Inflammatory macrophage treated with lipopolysaccharide for 1 hour (primary cell): ENCODE results near the gene MORF4L2.

Source experiments
- DNase-seq, 2 donors: peaks; one replicate each; pipeline ENCODE4 v3.0.0-alpha.2; 2020 to 2022

MORF4L2 gene

GRCh38 chrX:103686199-103687072, at the start of gene MORF4L2:
MORF4L2 (minus strand) TSS chrX:103686699; CDS start chrX:103677027, 9,672 bp downstream.
- peak; percentile 90 to 96 for DNase-seq

- DNase-seq = no peak
These were observed 47.7 kb upstream of the MORF4L2 start for GRCh38 chrX:103734125-103734760.

DNA sequence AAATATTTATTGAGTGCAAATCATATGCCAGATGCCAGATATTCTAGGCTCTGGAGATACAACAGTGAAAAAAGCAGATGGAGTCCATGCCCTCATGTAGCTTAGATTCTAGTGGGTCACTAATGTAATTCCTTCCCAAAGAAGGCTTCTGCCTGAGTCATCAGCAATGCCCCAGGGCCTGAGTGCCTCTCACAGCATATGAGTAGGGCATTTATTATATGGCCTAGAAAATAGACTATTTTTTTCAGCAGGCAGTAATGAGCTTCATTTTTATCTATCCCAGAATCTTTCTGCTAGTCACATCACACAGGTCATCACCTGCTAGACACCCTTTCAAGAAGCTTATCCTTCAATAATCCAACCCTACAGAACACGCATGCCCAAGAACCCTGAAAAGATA, 46.5 kb upstream of the MORF4L2 start:
- DNase-seq = no peak

DNA sequence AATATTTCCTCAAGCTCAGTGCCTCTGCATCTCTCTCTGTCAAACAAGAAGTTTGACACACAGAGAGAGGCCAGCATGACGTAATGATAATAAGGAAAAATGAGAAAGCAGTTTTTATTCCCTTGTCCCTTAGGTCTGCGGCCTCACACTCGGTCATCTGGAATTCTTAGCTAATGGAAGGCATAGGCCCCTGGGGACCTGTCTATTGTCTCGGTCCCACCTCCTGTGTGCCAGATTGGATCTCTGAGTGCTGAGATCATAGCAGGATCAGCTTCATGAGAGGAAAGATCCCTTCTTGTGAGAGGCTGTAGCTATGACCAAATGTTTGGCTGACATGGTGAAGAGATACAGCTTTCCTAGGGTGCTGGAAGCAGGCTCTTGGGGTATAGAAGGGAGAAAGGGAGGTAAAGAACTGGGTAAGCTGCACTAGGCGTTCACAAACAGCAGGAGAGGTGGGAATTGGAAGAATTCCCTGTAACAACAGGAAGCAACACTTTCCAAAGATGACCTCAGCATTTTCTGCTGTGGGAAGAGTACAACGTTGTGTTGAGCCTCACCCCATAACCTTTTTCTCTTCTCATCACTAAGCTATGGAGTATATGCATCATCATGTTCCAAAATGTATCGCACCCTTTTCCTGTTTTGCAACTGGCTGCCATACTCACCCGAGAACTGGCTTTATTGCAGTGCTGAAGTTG, 44.4 kb upstream of the MORF4L2 start:
- no peak for DNase-seq

DNA sequence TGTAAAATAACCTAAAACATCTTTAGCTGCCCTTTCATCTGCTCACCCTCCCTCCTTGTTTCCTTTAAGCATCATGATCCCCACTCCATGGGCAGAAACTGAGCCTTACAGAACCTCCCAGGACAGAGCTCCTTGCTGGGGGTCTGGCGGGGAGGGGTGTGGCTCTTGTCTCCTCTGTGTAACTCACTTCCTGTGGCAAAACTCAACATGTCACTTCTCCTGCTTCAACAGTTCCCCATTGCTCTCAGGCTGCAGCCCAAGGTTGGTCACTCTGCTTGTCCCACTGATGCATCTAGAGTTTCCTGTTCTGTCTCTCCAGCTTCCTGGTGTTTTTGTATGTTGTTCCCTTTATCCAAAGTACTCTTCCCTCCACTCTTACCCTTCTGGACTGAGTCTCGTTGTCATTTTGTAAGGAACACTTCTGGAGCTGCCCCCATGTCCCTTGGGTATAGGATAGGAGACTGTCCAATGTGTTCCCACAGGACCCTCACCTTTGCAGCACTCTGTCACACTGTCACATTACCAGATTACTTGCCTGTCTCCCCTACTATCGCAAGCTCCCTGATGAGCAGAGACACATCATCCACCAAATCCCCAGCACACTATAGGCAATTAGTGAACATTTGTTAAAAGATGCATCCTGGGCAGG, 43.8 kb upstream of the MORF4L2 start:
- DNase-seq = peak in 1 of 2 donors; percentile 2

DNA sequence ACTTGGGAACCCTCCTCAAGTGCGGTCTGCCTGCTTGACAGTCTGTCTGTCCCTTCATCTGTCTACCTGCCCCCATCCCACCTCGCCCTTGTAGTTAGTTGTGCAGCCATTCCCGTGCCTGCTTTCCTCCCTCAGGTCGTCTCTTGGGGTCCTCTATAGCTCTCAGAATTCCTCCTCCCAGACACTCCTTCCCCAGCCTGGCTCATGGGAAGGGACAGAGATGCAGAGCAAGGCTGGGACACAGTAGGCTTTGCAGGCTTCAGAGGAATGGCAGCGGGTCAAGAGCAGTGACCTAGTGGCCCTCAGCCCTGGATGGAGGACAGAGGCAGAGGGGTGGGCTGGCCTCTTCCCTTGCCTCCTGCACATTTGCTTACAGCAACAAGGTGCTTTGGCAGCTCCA, 42.5 kb upstream of the MORF4L2 start:
- no peak for DNase-seq

DNA sequence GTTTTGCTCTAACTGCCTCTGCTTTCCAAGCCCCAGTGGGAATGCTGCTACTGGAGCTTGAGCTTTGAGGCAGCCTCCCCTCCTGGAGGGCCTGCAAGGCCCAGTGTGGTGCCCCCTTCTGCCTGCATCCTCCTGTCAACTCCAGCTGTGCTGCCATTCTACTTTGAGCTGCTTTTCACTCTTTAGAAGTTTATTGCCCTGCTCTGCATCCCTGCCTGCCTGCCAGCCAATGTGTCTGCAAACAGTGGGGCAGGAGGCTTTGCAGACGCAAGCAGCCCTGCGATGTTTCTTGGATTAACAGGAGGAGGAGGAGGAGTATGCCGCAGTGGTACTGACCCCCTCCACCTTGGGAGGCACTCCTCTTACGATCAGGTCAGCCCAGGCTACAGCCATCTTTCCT, 40.6 kb upstream of the MORF4L2 start:
- DNase-seq = no peak

GRCh38 chrX:103726477-103726876, 40.0 kb upstream of the MORF4L2 start:
- no peak for DNase-seq

DNA sequence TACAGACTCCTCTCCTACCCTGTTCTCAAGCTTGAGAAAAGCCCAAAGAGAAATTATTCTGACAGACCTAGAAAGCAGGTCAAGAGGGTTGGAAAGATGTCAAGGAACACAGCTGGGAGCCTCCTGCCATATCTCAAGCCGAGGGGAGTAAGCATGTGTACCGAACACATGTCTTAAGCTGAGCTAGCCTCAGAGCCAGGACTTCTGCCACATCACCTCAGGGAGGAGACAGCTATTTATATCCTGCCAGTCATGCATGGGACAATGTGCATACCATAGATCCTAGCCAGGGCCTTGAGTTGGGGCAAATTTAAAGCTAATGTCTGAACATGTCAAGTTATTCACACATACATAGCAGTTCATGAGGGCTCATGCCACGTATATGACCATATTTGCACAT, 36.0 kb upstream of the MORF4L2 start:
- DNase-seq = no peak

DNA sequence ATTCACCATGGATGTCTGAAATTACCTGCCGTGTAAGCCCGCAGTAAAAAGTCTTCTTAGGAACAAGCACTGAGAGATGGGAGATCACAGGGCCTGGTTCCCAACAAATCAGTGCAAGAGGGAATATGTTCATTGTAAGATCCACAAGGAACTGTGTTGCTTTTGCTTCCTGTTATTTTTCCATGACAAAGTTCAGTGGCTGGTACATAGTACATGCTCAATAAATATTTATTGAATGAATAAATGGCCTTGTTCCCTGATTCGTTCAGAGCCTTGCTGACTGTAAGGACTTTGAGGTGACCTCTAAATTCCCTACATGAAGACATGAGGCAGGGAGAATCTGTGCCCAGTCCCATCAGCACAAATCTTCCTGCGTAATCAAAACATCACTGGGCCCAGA, 31.6 kb upstream of the MORF4L2 start:
- DNase-seq = no peak

- no peak for DNase-seq
These were observed 30.5 kb upstream of the MORF4L2 start for GRCh38 chrX:103716962-103717361.

GRCh38 chrX:103710609-103711008, 24.1 kb upstream of the MORF4L2 start, which contains the start of gene TMEM31:
TMEM31 (plus strand) TSS chrX:103710909; CDS start chrX:103712259, 1,350 bp downstream.
- no peak for DNase-seq

DNA sequence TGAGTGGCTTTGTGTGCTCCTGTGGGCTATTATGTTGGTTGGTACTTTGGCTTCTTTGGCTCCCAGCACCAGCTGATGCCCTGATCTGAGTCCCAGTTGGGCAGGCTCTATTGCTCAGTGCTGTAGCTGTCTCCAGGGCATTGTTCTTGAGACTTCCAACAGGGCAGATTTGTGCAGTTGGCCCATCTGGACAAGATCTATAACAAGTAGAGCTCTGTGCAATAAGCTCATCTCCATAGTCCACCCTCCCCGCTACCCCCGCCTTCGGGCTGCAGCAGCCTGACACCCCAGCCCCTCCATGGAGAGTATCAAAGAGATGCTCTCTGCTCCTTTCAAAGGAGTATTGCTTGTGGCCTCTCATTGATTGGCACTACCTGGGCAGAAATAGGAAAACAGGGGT, 18.4 kb upstream of the MORF4L2 start:
- DNase-seq = no peak

DNA sequence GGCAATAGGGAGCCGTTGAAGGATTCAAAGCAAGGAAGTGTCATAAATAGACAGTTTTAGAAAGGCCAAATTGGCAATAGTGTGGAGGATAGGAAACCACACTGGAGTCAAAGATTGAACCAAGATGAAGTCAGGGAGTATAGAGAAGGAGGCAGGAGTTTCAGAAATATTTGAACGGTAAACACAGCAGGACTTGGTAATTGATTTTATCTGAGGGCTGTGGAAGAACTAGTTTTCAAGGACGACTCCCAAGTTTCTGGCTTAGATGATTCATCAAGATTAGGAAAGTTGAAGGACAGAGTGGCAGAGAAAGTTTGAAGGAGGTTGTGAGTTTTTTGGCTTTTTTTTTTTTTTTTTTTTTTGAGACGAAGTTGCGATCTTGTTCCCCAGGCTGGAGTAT, 12.7 kb upstream of the MORF4L2 start:
- no peak for DNase-seq

- no peak for DNase-seq
These were observed 11.2 kb upstream of the MORF4L2 start for GRCh38 chrX:103697687-103698086.

DNA sequence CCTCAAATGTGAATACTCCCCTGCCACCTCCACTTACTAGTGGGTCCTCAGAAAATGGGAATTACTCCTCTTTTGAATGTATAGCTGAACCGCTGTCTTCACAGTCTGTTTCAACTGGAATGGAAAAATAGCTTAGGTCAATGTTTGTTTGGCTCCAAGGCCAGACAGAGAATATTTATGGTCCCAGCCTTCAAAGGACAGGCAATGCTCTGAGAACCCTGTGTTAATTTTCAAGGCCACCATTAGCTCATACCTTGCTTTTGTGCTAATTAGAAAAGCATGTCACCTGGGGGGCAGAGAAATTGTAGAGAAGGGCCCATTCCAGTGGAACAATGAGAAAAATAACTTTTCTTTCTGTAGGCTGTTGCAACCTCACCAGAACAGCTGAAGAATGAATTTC, 4.6 kb upstream of the MORF4L2 start:
- no peak for DNase-seq

DNA sequence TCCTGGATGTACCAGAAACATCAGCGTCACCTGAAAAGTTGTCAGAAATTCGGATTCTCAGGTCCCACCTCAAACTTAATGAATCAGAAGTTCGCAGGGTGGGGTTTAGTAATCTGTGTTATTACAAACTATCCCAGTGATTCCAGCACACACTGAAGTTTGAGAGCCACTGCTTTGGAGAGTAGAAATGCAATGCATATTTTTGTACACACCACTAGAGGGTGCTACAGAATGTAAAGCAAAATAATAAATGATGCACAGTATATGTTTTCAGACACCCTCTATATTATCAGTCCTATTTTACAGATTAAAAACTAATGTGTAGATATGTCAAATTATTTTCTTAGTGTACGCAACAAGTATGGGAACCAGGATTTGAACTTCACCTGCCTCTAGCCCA, 2.4 kb upstream of the MORF4L2 start:
- DNase-seq = peak; percentile 17 to 35

GRCh38 chrX:103687696-103688201, 1.2 kb upstream of the MORF4L2 start:
- peak; percentile 56 to 64 for DNase-seq

GRCh38 chrX:103687073-103687695, 685 bp upstream of the MORF4L2 start:
- peak; percentile 73 to 84 for DNase-seq

DNA sequence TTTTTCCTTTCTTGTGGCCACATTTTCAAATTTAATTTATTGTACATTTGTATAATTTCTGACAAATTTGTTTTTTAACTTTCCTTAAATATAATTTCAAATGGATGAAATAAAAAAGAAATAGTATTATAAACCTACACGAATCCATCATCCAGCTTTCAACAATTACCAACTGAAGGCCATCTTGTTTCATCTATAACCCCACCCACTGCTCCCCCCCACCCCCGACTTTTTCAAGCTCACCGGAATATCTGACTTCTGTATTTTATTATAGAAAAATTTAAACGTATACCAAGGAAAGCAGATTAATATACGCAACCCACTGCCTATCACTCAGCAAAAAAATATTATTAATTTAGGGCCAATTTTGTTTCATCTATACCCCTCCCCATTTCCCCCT, 1.1 kb downstream of the MORF4L2 start:
- peak in 1 of 2 donors; percentile 3 for DNase-seq

DNA sequence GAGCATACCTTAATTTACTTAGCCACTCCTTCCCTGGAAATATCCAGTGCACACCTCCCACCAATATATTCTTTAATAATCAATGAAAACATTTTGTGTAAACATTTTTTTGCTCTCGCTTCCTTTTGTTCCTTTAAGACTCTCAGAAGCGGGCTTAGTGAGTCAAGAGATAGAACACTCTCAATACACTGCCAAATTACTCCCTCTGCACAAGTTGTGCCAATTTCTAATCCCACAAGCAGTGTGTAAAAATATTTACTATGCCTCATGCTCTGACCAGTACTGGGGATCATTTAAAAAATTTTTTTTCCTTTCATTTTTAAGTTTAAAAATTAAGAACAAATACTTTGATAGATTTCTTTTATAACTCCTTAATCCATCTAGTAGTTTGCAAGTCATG, 5.1 kb downstream of the MORF4L2 start:
- DNase-seq = no peak
